Measurements from ENCODE around the gene KPNA1. TPM values are rescaled to one million over a fixed set of nuclear protein-coding genes. Genes with fewer than 3 reads are reported as not detected.

The KPNA1 gene
- total and polyA plus RNA-seq, 2 experiments from 2014 or later: 19.8 to 30.1 TPM

GRCh38 chr3:122508135-122508914, 6.4 kb downstream of the KPNA1 start:
- H3K4me1 ChIP-seq (ENCODE audit: insufficient read depth): peaks cover 51% of the 10 kb centered on the region
- H3K27ac Mint-ChIP-seq: peak overlapping the region; percentile 49; the same call in 1 of the 2 replicates
- H3K4me1 Mint-ChIP-seq: peaks cover 53% of the 10 kb centered on the region
- no peak overlapping the region for H3K4me2 ChIP-seq
- ATAC-seq (no peak), DNase-seq (ENCODE audit: low spot score) (no peak)
- H3K9me2 ChIP-seq (ENCODE audit: insufficient read depth): no peaks in the 10 kb centered on the region
- H3K27ac ChIP-seq (ENCODE audit: low read depth): no peak overlapping the region; the same call in 1 of the 2 replicates
- H3K79me2 ChIP-seq (replicated peaks; ENCODE audit: insufficient read depth): peaks cover 100% of the 10 kb centered on the region
- no peaks in the 10 kb centered on the region for H3K27me3 ChIP-seq (ENCODE audit: insufficient read depth)
- H4K20me1 ChIP-seq (replicated peaks; ENCODE audit: insufficient read depth): peaks cover 65% of the 10 kb centered on the region
- H3K36me3 ChIP-seq (ENCODE audit: insufficient read depth): no peaks in the 10 kb centered on the region
- H3K36me3 Mint-ChIP-seq (ENCODE audit: low read depth): no peaks in the 10 kb centered on the region
- H3F3A ChIP-seq (replicated peaks; ENCODE audit: low read depth): no peaks in the 10 kb centered on the region
- no peaks in the 10 kb centered on the region for H3K9me3 Mint-ChIP-seq
- no peak overlapping the region for H3K4me3 Mint-ChIP-seq
- no peaks in the 10 kb centered on the region for H3K27me3 Mint-ChIP-seq (ENCODE audit: insufficient read depth, low read depth, poor library complexity)
- H2AFZ ChIP-seq: no peak overlapping the region
- H3K4me3 ChIP-seq: no peak overlapping the region
- TF ChIP-seq EZH2 (IDR thresholded peaks at IDR 0.05; ENCODE audit: low read depth, unreplicated experiment) (no peak), JUNB (IDR thresholded peaks at IDR 0.05; ENCODE audit: unreplicated experiment) (no peak), ZNF331 (CRISPR knock-in tag; IDR thresholded peaks at IDR 0.05; ENCODE audit: low read depth) (no peak), STAT1 (IDR thresholded peaks at IDR 0.05; ENCODE audit: unreplicated experiment) (no peak), CTCF (conservative IDR thresholded peaks at IDR 0.05; ENCODE audit: low read depth in 2 of 2) (no peak), REST (IDR thresholded peaks at IDR 0.05; ENCODE audit: unreplicated experiment) (no peak), NANOG (IDR thresholded peaks at IDR 0.05; ENCODE audit: borderline replicate concordance) (no peak), EZH2phosphoT487 (IDR thresholded peaks at IDR 0.05; ENCODE audit: unreplicated experiment) (no peak), POLR2AphosphoS5 (IDR thresholded peaks at IDR 0.05; ENCODE audit: low read depth) (no peak), ZNF114 (CRISPR knock-in tag; IDR thresholded peaks at IDR 0.05) (no peak), ETS1 (IDR thresholded peaks at IDR 0.05) (no peak), CREB1 (CRISPR knock-in tag; IDR thresholded peaks at IDR 0.05; ENCODE audit: low read depth) (no peak), ZNF462 (CRISPR knock-in tag; IDR thresholded peaks at IDR 0.05) (no peak)

Measured in GM23338 (cell line).